Right renal pelvis (tissue), 4 donors: ENCODE results near the gene SREK1IP1. TPM values are rescaled to one million over a fixed set of nuclear protein-coding genes. Genes with fewer than 3 reads are reported as not detected.

ENCODE experiments used
- DNase-seq, 4 donors: peaks; one replicate each; pipeline ENCODE4 v3.0.0-alpha.2; 2013; ENCODE audit warnings: low read depth in 4 of 4, low spot score in 3 of 4, missing footprints in 1 of 4
- polyA plus RNA-seq, 4 donors: library from polyadenylated mRNA; unstranded; fragments of 120-200 nt; gene quantifications; one replicate each; pipeline ENCODE4 v1.2.1, GENCODE V29; 2013; ENCODE audit not compliant: insufficient read length in 4 of 4

Gene SREK1IP1
- polyA plus RNA-seq, 4 donors = 18.4 to 25.2 (median 22.8) TPM

- no peak for DNase-seq
These were observed 79.5 kb downstream of the SREK1IP1 start for GRCh38 chr5:64688965-64689364.

- DNase-seq = no peak
These were observed 80.1 kb downstream of the SREK1IP1 start for GRCh38 chr5:64688391-64688790.

- DNase-seq = no peak
These were observed 82.6 kb downstream of the SREK1IP1 start for GRCh38 chr5:64685866-64686265.

GRCh38 chr5:64682608-64683007, 85.9 kb downstream of the SREK1IP1 start:
- DNase-seq = no peak

- DNase-seq = no peak
These were observed 88.2 kb downstream of the SREK1IP1 start for GRCh38 chr5:64680289-64680688.

- no peak for DNase-seq
These were observed 90.1 kb downstream of the SREK1IP1 start for GRCh38 chr5:64678374-64678773.

- no peak for DNase-seq
These were observed 96.8 kb downstream of the SREK1IP1 start for GRCh38 chr5:64671678-64672077.

- no peak for DNase-seq
These were observed 98.2 kb downstream of the SREK1IP1 start for GRCh38 chr5:64670277-64670676.

Other genes with a start within 250 kb of the SREK1IP1 start
- under 1 TPM in 1 of 4 donors, not detected in 3; 0.14 TPM for gene SHISAL2B, start 78.2 kb downstream of the SREK1IP1 start, polyA plus RNA-seq
- gene CWC27, start 239 bp upstream of the SREK1IP1 start, polyA plus RNA-seq = 10 to 100 TPM; 35.9 to 44.0 (median 42.8) TPM